RWPE2 (cell line): Measurements from ENCODE around the gene ZNF223.

ENCODE experiments used
- ATAC-seq: fragments of 200-7000 bp; cut with Tn5 transposase; 3 replicates; pipeline ENCODE4 v1.9.1; 2021; ENCODE audit warnings: low read depth
- DNase-seq: peaks from one replicate; pipeline ENCODE4 v3.0.0-alpha.2; 2020; ENCODE audit warnings: low spot score
- H3K27ac ChIP-seq: fragments of 450-650 bp; 2 replicates; pipeline ENCODE4 v1.5.1; 2017; ENCODE audit warnings: mild to moderate bottlenecking; ENCODE audit not compliant: poor library complexity, severe bottlenecking
- H3K27me3 ChIP-seq: fragments of 250-450 bp; sonication (Bioruptor Pico); 2 replicates; pipeline ENCODE4 v1.5.1; 2021; ENCODE audit warnings: mild to moderate bottlenecking, moderate library complexity; ENCODE audit not compliant: insufficient read depth, poor library complexity, severe bottlenecking
- H3K36me3 ChIP-seq: fragments of 250-450 bp; sonication (Bioruptor Pico); 2 replicates; pipeline ENCODE4 v1.5.1; 2020; ENCODE audit warnings: low read depth, mild to moderate bottlenecking, moderate library complexity
- H3K4me1 ChIP-seq: fragments of 250-450 bp; sonication (Bioruptor Pico); 2 replicates; pipeline ENCODE4 v1.5.1; 2021; ENCODE audit warnings: mild to moderate bottlenecking, moderate library complexity; ENCODE audit not compliant: insufficient read depth, poor library complexity, severe bottlenecking
- H3K4me3 ChIP-seq: fragments of 250-450 bp; sonication (Bioruptor Pico); 2 replicates; pipeline ENCODE4 v1.5.1; 2021; ENCODE audit warnings: mild to moderate bottlenecking, moderate library complexity; ENCODE audit not compliant: severe bottlenecking
- H3K9me3 ChIP-seq: fragments of 250-450 bp; sonication (Bioruptor Pico); 2 replicates; pipeline ENCODE4 v1.5.1; 2021; ENCODE audit warnings: mild to moderate bottlenecking, moderate library complexity; ENCODE audit not compliant: severe bottlenecking
- CTCF ChIP-seq: fragments of 450-650 bp; IDR thresholded peaks from one replicate; pipeline ENCODE4 v1.5.1; 2017; ENCODE audit warnings: mild to moderate bottlenecking, moderate library complexity; ENCODE audit not compliant: poor library complexity, severe bottlenecking

Gene ZNF223

GRCh38 chr19:44051650-44052402 is at the start of gene ZNF223:
Gene ZNF223, plus strand, starts transcription at chr19:44052036. Its CDS starts 3,141 bp downstream, at chr19:44055177.
- no peak for TF ChIP-seq CTCF
- DNase-seq (peak; percentile 95), ATAC-seq (peak; percentile 99)
- H3K4me1 ChIP-seq = peaks cover 8% of the 10 kb centered on the region
- peak within 1 kb of the TSS; percentile 46 for H3K4me3 ChIP-seq
- no peaks in the 10 kb centered on the region for H3K27me3 ChIP-seq
- peaks cover 2% of the 10 kb centered on the region for H3K36me3 ChIP-seq
- H3K9me3 ChIP-seq = no peaks in the 10 kb centered on the region
- H3K27ac ChIP-seq = peak within 1 kb of the TSS; percentile 13

- H3K4me3 ChIP-seq = peak overlapping the region; percentile 62
- no peaks in the 10 kb centered on the region for H3K27me3 ChIP-seq
- TF ChIP-seq CTCF = no peak
- peaks cover 5% of the 10 kb centered on the region for H3K9me3 ChIP-seq
- H3K36me3 ChIP-seq = peaks cover 12% of the 10 kb centered on the region
- DNase-seq (no peak), ATAC-seq (no peak)
- H3K4me1 ChIP-seq = no peaks in the 10 kb centered on the region
- no peak overlapping the region for H3K27ac ChIP-seq
Measured at GRCh38 chr19:44002212-44002565, 49.6 kb upstream of the ZNF223 start.

GRCh38 chr19:44002566-44003460 is 49.0 kb upstream of the ZNF223 start, which contains the start of gene ZNF230:
Gene ZNF230, plus strand, starts transcription at chr19:44002957. Its CDS starts 4,122 bp downstream, at chr19:44007079.
- Histone ChIP-seq H3K36me3 (peaks cover 18% of the 10 kb centered on the region), H3K27ac (peak within 1 kb of the TSS; percentile 5), H3K27me3 (no peaks in the 10 kb centered on the region), H3K9me3 (peaks cover 5% of the 10 kb centered on the region), H3K4me1 (no peaks in the 10 kb centered on the region), H3K4me3 (peak within 1 kb of the TSS; percentile 62)
- ATAC-seq = peak; percentile 98
- TF ChIP-seq CTCF = no peak
- peak; percentile 89 for DNase-seq

GRCh38 chr19:44003461-44004009 is 48.3 kb upstream of the ZNF223 start:
- no peak for TF ChIP-seq CTCF
- Histone ChIP-seq H3K27ac (peak overlapping the region; percentile 5), H3K9me3 (peaks cover 5% of the 10 kb centered on the region), H3K4me3 (peak overlapping the region; percentile 62), H3K27me3 (no peaks in the 10 kb centered on the region), H3K4me1 (no peaks in the 10 kb centered on the region), H3K36me3 (peaks cover 25% of the 10 kb centered on the region)
- no peak for DNase-seq
- peak; percentile 40 for ATAC-seq
